ENCODE measurements around the gene IMMP2L.

The IMMP2L gene

GRCh38 chr7:111438369-111439289 is 123.7 kb downstream of the IMMP2L start:
- TF ChIP-seq CTCF (IDR thresholded peaks at IDR 0.05; ENCODE audit: insufficient read depth, low read depth, low read length, missing control alignments) = no peak
- H3K4me3 ChIP-seq (ENCODE audit: low read depth, low read length) = no peak overlapping the region
- DNase-seq (ENCODE audit: low read depth) = no peak

DNA sequence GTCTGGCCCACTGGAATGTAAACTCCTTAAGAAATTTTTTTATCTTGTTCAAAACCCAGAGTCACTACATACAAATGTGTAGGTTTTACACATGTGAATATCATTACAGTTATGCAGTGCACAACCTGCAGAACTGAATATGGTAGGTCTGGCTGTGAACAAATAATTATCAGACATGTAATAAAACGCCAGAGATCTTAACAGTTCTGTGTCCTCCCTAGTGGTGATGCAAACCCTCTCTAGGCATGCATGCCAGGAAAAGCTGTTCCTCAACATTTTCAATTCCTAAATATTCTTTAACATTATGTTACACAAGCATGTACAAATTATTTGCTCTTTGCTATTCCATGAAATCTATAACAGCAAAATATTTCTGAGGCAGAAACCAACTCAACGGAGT is 124.6 kb downstream of the IMMP2L start:
- no peak overlapping the region for H3K4me3 ChIP-seq (ENCODE audit: low read depth, low read length)
- TF ChIP-seq CTCF (IDR thresholded peaks at IDR 0.05; ENCODE audit: insufficient read depth, low read depth, low read length, missing control alignments) = no peak
- DNase-seq (ENCODE audit: low read depth) = no peak

- DNase-seq (ENCODE audit: low read depth) = no peak
- no peak overlapping the region for H3K4me3 ChIP-seq (ENCODE audit: low read depth, low read length)
- TF ChIP-seq CTCF (IDR thresholded peaks at IDR 0.05; ENCODE audit: insufficient read depth, low read depth, low read length, missing control alignments) = no peak
These were observed 125.7 kb downstream of the IMMP2L start for GRCh38 chr7:111436608-111437007.

- no peak for TF ChIP-seq CTCF (IDR thresholded peaks at IDR 0.05; ENCODE audit: insufficient read depth, low read depth, low read length, missing control alignments)
- DNase-seq (ENCODE audit: low read depth) = no peak
- H3K4me3 ChIP-seq (ENCODE audit: low read depth, low read length) = no peak overlapping the region
These were observed 128.9 kb downstream of the IMMP2L start for GRCh38 chr7:111433426-111433825.

- no peak overlapping the region for H3K4me3 ChIP-seq (ENCODE audit: low read depth, low read length)
- DNase-seq (ENCODE audit: low read depth) = no peak
- no peak for TF ChIP-seq CTCF (IDR thresholded peaks at IDR 0.05; ENCODE audit: insufficient read depth, low read depth, low read length, missing control alignments)
These were observed 132.5 kb downstream of the IMMP2L start for GRCh38 chr7:111429781-111430180.

- DNase-seq (ENCODE audit: low read depth) = no peak
- TF ChIP-seq CTCF (IDR thresholded peaks at IDR 0.05; ENCODE audit: insufficient read depth, low read depth, low read length, missing control alignments) = no peak
These were observed 137.5 kb downstream of the IMMP2L start for GRCh38 chr7:111424768-111425167.

DNA sequence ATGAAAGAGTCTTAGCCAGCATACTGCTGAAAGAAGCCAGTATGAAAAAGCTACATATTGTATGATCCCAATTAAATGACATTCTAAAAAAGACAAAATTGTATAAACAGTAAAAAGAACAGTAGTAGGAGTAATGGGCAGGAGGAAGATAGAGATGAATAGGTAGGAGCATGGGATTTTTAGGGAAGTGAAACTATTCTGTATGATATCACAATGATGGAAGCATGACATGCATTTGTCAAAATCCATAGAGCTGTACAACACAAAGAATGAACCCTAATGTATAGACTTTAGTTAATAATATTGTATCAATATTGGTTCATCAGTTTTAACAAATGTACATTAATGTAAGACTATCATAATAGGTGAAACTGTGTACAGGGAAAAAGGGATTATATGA is 147.9 kb downstream of the IMMP2L start:
- no peak for DNase-seq (ENCODE audit: low read depth)
- H3K4me3 ChIP-seq (ENCODE audit: low read depth, low read length) = no peak overlapping the region
- TF ChIP-seq CTCF (IDR thresholded peaks at IDR 0.05; ENCODE audit: insufficient read depth, low read depth, low read length, missing control alignments) = no peak

More at GRCh38 chr7:111424768-111425167, 137.5 kb downstream of the IMMP2L start:
- no peak overlapping the region for H3K4me3 ChIP-seq (ENCODE audit: low read depth, low read length)
